Activated naive CD4-positive, alpha-beta T cell treated with anti-CD3 and anti-CD28 coated beads, Interleukin-2, amount 50 U/mL, for 24 hours (primary cell): Measurements from ENCODE around the gene IFNAR2.
A peak's percentile ranks its signal among the peaks of the same experiment; 100 is the strongest.

Source experiments
- H3K27ac Mint-ChIP-seq: one replicate; pipeline ENCODE4 v1.8.0; 2021; ENCODE audit warnings: mild to moderate bottlenecking, mixed read lengths
- H3K27me3 Mint-ChIP-seq: one replicate; pipeline ENCODE4 v1.8.0; 2021; ENCODE audit warnings: mixed read lengths
- H3K36me3 Mint-ChIP-seq: one replicate; pipeline ENCODE4 v1.8.0; 2021; ENCODE audit warnings: mixed read lengths
- H3K4me1 Mint-ChIP-seq: one replicate; pipeline ENCODE4 v1.8.0; 2021; ENCODE audit warnings: mixed read lengths
- H3K4me3 Mint-ChIP-seq: one replicate; pipeline ENCODE4 v1.8.0; 2021; ENCODE audit warnings: mild to moderate bottlenecking, mixed read lengths
- H3K9me3 Mint-ChIP-seq: one replicate; pipeline ENCODE4 v1.8.0; 2021; ENCODE audit warnings: mixed read lengths

IFNAR2 gene

DNA sequence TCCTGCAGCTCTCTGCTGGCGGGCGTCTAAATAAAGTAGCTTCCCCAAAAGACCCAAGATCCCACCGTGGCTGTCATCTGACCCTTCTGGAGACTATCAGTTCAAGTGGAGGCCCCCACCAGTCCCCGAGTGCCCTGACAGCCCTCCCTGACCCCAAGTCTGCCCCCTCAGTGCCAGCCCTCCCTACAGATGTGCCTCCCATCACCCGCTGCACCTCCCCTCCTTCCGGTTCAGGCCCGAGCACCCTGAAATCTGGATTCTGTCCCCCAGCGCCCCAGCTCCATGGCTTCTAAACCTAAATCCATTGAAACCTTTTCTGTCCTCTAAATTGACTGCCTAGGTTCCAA is 37.0 kb downstream of the IFNAR2 start:
- peaks cover 18% of the 10 kb centered on the region for H3K36me3 Mint-ChIP-seq
- peaks cover 55% of the 10 kb centered on the region for H3K4me1 Mint-ChIP-seq
- H3K27me3 Mint-ChIP-seq = no peaks in the 10 kb centered on the region
- no peaks in the 10 kb centered on the region for H3K9me3 Mint-ChIP-seq
- peak overlapping the region; percentile 94 for H3K27ac Mint-ChIP-seq
- peak overlapping the region; percentile 98 for H3K4me3 Mint-ChIP-seq

GRCh38 chr21:33267250-33267649 is 37.5 kb downstream of the IFNAR2 start:
- peak overlapping the region; percentile 98 for H3K4me3 Mint-ChIP-seq
- H3K4me1 Mint-ChIP-seq = peaks cover 59% of the 10 kb centered on the region
- H3K9me3 Mint-ChIP-seq = no peaks in the 10 kb centered on the region
- H3K36me3 Mint-ChIP-seq = peaks cover 18% of the 10 kb centered on the region
- H3K27ac Mint-ChIP-seq = peak overlapping the region; percentile 94
- no peaks in the 10 kb centered on the region for H3K27me3 Mint-ChIP-seq

DNA sequence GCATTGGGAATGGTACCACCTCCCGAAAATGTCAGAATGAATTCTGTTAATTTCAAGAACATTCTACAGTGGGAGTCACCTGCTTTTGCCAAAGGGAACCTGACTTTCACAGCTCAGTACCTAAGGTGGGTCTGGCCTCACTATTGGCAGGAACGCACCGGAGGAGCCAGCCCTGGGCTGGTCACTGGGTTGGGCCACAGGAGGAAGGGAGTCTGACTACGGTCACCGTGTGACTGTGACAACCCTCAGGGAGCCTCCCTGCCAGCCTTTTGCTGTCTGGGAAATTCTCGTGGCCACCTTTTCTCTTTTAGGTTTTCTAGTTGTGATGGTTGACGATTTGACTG is 38.6 kb downstream of the IFNAR2 start:
- H3K27ac Mint-ChIP-seq = peak overlapping the region; percentile 93
- H3K36me3 Mint-ChIP-seq = peaks cover 15% of the 10 kb centered on the region
- no peaks in the 10 kb centered on the region for H3K9me3 Mint-ChIP-seq
- peak overlapping the region; percentile 98 for H3K4me3 Mint-ChIP-seq
- peaks cover 67% of the 10 kb centered on the region for H3K4me1 Mint-ChIP-seq
- H3K27me3 Mint-ChIP-seq = no peaks in the 10 kb centered on the region

- H3K4me3 Mint-ChIP-seq = peak overlapping the region; percentile 98
- H3K9me3 Mint-ChIP-seq = no peaks in the 10 kb centered on the region
- peak overlapping the region; percentile 93 for H3K27ac Mint-ChIP-seq
Measured at GRCh38 chr21:33268737-33269441, 39.2 kb downstream of the IFNAR2 start.

GRCh38 chr21:33270986-33271385 is 41.2 kb downstream of the IFNAR2 start:
- Mint-ChIP-seq H3K27me3 (no peaks in the 10 kb centered on the region), H3K9me3 (no peaks in the 10 kb centered on the region), H3K4me1 (peaks cover 63% of the 10 kb centered on the region), H3K36me3 (peaks cover 15% of the 10 kb centered on the region), H3K27ac (no peak overlapping the region), H3K4me3 (no peak overlapping the region)

More at GRCh38 chr21:33268737-33269441, 39.2 kb downstream of the IFNAR2 start:
- H3K27me3 Mint-ChIP-seq = no peaks in the 10 kb centered on the region
- peaks cover 71% of the 10 kb centered on the region for H3K4me1 Mint-ChIP-seq
- peaks cover 16% of the 10 kb centered on the region for H3K36me3 Mint-ChIP-seq

DNA sequence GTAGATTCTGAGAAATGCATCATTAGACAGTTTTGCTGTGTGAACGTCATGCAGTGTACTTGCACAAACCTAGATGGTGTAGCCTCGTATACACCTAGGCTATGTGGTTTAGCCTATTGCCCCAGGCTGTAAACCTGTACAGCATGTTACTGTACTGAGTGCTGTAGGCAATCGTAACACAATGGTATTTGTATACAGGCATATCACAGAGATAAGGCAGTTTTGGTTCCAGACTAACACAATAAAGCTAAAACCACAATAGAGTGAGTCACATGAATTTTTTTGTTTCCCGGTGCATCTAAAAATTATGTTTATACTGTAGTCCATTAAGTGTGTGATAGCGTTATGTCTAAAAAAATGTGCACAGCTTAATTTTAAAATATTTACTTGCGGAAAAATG is 43.3 kb downstream of the IFNAR2 start:
- no peak overlapping the region for H3K27ac Mint-ChIP-seq
- peaks cover 24% of the 10 kb centered on the region for H3K36me3 Mint-ChIP-seq
- peaks cover 52% of the 10 kb centered on the region for H3K4me1 Mint-ChIP-seq
- H3K4me3 Mint-ChIP-seq = no peak overlapping the region
- H3K9me3 Mint-ChIP-seq = no peaks in the 10 kb centered on the region
- no peaks in the 10 kb centered on the region for H3K27me3 Mint-ChIP-seq

GRCh38 chr21:33278721-33279120 is 49.0 kb downstream of the IFNAR2 start:
- H3K9me3 Mint-ChIP-seq = no peaks in the 10 kb centered on the region
- no peaks in the 10 kb centered on the region for H3K27me3 Mint-ChIP-seq
- H3K36me3 Mint-ChIP-seq = peaks cover 30% of the 10 kb centered on the region
- peaks cover 17% of the 10 kb centered on the region for H3K4me1 Mint-ChIP-seq
- no peak overlapping the region for H3K27ac Mint-ChIP-seq
- no peak overlapping the region for H3K4me3 Mint-ChIP-seq

DNA sequence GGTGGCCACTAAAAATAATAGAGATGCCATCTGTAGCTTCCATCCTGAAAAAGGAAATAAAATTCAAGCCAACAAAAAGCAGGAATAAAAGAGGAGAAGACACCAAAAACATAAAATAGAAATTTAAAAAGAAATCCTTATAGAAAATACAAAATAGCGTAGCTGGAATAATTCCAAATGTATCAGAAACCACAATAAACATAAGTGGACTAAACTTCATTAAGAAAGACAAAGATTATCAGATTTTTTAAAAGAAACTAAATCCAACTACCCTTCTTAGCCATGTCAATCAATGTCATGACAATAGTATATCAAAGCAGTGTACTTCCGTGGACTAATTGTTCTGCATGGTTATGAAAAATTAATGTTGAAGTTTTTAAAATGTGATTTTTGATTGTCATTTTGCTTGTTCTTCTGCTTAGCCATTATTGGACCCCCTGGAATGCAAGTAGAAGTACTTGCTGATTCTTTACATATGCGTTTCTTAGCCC is 49.6 kb downstream of the IFNAR2 start:
- Mint-ChIP-seq H3K36me3 (peaks cover 30% of the 10 kb centered on the region), H3K27ac (peak overlapping the region; percentile 18), H3K9me3 (no peaks in the 10 kb centered on the region), H3K27me3 (no peaks in the 10 kb centered on the region), H3K4me1 (peaks cover 15% of the 10 kb centered on the region), H3K4me3 (no peak overlapping the region)
